ENCODE data around the gene UBA6.
"Not testable (repeated sequence)": the region's sequence is repeated elsewhere in the genome, so short reads cannot be mapped to it uniquely, and the experiment has no call there.

Gene UBA6

GRCh38 chr4:67638136-67638535 is 62.8 kb downstream of the UBA6 start:
- TF ChIP-seq POLR2A (IDR thresholded peaks at IDR 0.05; ENCODE audit: low read depth, low read length), result no peak
- TF ChIP-seq SPI1 (IDR thresholded peaks at IDR 0.05; ENCODE audit: low read depth, low read length), result no peak
- no peak for TF ChIP-seq POU2F2 (IDR thresholded peaks at IDR 0.05; ENCODE audit: low read depth, low read length)
- no peak for TF ChIP-seq POLR2AphosphoS5 (IDR thresholded peaks at IDR 0.05; ENCODE audit: low read depth, low read length)
- TF ChIP-seq TAF1 (IDR thresholded peaks at IDR 0.05; ENCODE audit: low read depth, low read length), result no peak
- TF ChIP-seq PAX5 (IDR thresholded peaks at IDR 0.05; ENCODE audit: insufficient read depth, low read length, severe bottlenecking), result no peak
- DNase-seq (ENCODE audit: insufficient read length, low spot score), result no peak
- peak; percentile 70 for FAIRE-seq

DNA sequence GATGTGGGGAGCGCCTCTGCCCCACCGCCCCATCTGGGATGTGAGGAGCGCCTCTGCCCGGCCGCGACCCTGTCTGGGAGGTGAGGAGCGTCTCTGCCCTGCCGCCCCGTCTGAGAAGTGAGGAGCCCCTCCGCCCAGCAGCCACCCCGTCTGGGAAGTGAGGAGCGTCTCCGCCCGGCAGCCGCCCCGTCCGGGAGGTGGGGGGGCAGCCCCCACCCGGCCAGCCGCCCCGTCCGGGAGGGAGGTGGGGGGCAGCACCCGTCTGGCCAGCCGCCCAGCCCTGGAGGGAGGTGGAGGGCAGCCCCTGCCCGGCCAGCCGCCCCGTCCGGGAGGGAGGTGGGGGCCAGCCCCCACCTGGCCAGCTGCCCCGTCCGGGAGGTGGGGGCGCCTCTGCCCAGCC is 64.0 kb downstream of the UBA6 start:
- not testable (repeated sequence) for FAIRE-seq

GRCh38 chr4:67635331-67635730 is 65.6 kb downstream of the UBA6 start:
- no peak for DNase-seq (ENCODE audit: insufficient read length, low spot score)
- no peak for FAIRE-seq
- TF ChIP-seq POLR2AphosphoS5 (IDR thresholded peaks at IDR 0.05; ENCODE audit: low read depth, low read length) (no peak), POLR2A (IDR thresholded peaks at IDR 0.05; ENCODE audit: low read depth, low read length) (no peak), POU2F2 (IDR thresholded peaks at IDR 0.05; ENCODE audit: low read depth, low read length) (no peak), TAF1 (IDR thresholded peaks at IDR 0.05; ENCODE audit: low read depth, low read length) (no peak), SPI1 (IDR thresholded peaks at IDR 0.05; ENCODE audit: low read depth, low read length) (no peak), PAX5 (IDR thresholded peaks at IDR 0.05; ENCODE audit: insufficient read depth, low read length, severe bottlenecking) (no peak)

More for the DNA sequence above, 64.0 kb downstream of the UBA6 start:
- not testable (repeated sequence) for DNase-seq (ENCODE audit: insufficient read length, low spot score)

- no peak for TF ChIP-seq TAF1 (IDR thresholded peaks at IDR 0.05; ENCODE audit: low read depth, low read length)
- TF ChIP-seq POLR2AphosphoS5 (IDR thresholded peaks at IDR 0.05; ENCODE audit: low read depth, low read length), result no peak
- no peak for TF ChIP-seq SPI1 (IDR thresholded peaks at IDR 0.05; ENCODE audit: low read depth, low read length)
- no peak for TF ChIP-seq PAX5 (IDR thresholded peaks at IDR 0.05; ENCODE audit: insufficient read depth, low read length, severe bottlenecking)
- TF ChIP-seq POU2F2 (IDR thresholded peaks at IDR 0.05; ENCODE audit: low read depth, low read length), result no peak
- TF ChIP-seq POLR2A (IDR thresholded peaks at IDR 0.05; ENCODE audit: low read depth, low read length), result no peak
- DNase-seq (ENCODE audit: insufficient read length, low spot score) (no peak), FAIRE-seq (no peak)
Measured at GRCh38 chr4:67634741-67635140, 66.2 kb downstream of the UBA6 start.

GRCh38 chr4:67632492-67632891 is 68.5 kb downstream of the UBA6 start:
- no peak for FAIRE-seq
- DNase-seq (ENCODE audit: insufficient read length, low spot score), result no peak
- TF ChIP-seq POLR2A (IDR thresholded peaks at IDR 0.05; ENCODE audit: low read depth, low read length), result no peak
- no peak for TF ChIP-seq TAF1 (IDR thresholded peaks at IDR 0.05; ENCODE audit: low read depth, low read length)
- no peak for TF ChIP-seq POLR2AphosphoS5 (IDR thresholded peaks at IDR 0.05; ENCODE audit: low read depth, low read length)
- no peak for TF ChIP-seq PAX5 (IDR thresholded peaks at IDR 0.05; ENCODE audit: insufficient read depth, low read length, severe bottlenecking)
- TF ChIP-seq SPI1 (IDR thresholded peaks at IDR 0.05; ENCODE audit: low read depth, low read length), result no peak
- TF ChIP-seq POU2F2 (IDR thresholded peaks at IDR 0.05; ENCODE audit: low read depth, low read length), result no peak

DNA sequence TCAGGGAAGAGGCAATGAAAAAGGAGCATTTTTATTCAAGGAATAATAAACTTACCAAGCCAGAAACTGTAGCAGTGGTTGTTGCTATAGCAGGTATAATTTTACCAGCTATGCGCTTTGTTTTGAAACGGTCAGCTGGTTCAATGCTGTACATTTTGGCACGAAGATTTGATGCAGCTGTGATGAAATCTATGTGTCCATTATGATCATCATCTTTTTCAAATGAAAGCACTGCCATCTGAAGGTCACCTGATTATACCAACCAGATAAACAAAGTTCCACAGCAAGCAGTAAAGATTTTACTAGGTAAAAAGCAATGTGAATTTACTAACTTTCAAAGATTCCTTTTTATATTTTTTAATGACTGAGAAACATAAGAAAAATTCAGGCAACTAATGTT is 76.0 kb downstream of the UBA6 start:
- FAIRE-seq, result no peak
- DNase-seq (ENCODE audit: insufficient read length, low spot score), result no peak

GRCh38 chr4:67616478-67616877 is 84.5 kb downstream of the UBA6 start:
- FAIRE-seq (no peak), DNase-seq (ENCODE audit: insufficient read length, low spot score) (no peak)
- TF ChIP-seq POU2F2 (IDR thresholded peaks at IDR 0.05; ENCODE audit: low read depth, low read length) (no peak), SPI1 (IDR thresholded peaks at IDR 0.05; ENCODE audit: low read depth, low read length) (no peak), TAF1 (IDR thresholded peaks at IDR 0.05; ENCODE audit: low read depth, low read length) (no peak), POLR2A (IDR thresholded peaks at IDR 0.05; ENCODE audit: low read depth, low read length) (no peak), PAX5 (IDR thresholded peaks at IDR 0.05; ENCODE audit: insufficient read depth, low read length, severe bottlenecking) (no peak), POLR2AphosphoS5 (IDR thresholded peaks at IDR 0.05; ENCODE audit: low read depth, low read length) (no peak)

More for the DNA sequence above, 76.0 kb downstream of the UBA6 start:
- TF ChIP-seq SPI1 (IDR thresholded peaks at IDR 0.05; ENCODE audit: low read depth, low read length) (no peak), POLR2A (IDR thresholded peaks at IDR 0.05; ENCODE audit: low read depth, low read length) (no peak), TAF1 (IDR thresholded peaks at IDR 0.05; ENCODE audit: low read depth, low read length) (no peak), POLR2AphosphoS5 (IDR thresholded peaks at IDR 0.05; ENCODE audit: low read depth, low read length) (no peak), PAX5 (IDR thresholded peaks at IDR 0.05; ENCODE audit: insufficient read depth, low read length, severe bottlenecking) (no peak), POU2F2 (IDR thresholded peaks at IDR 0.05; ENCODE audit: low read depth, low read length) (no peak)

GRCh38 chr4:67615119-67615518 is 85.8 kb downstream of the UBA6 start:
- FAIRE-seq, result no peak
- DNase-seq (ENCODE audit: insufficient read length, low spot score), result no peak
- TF ChIP-seq POU2F2 (IDR thresholded peaks at IDR 0.05; ENCODE audit: low read depth, low read length), result no peak
- TF ChIP-seq SPI1 (IDR thresholded peaks at IDR 0.05; ENCODE audit: low read depth, low read length), result 0 out of 2 replicates have a peak, but pooled peaks have one; percentile 10
- TF ChIP-seq POLR2A (IDR thresholded peaks at IDR 0.05; ENCODE audit: low read depth, low read length), result no peak
- no peak for TF ChIP-seq TAF1 (IDR thresholded peaks at IDR 0.05; ENCODE audit: low read depth, low read length)
- TF ChIP-seq PAX5 (IDR thresholded peaks at IDR 0.05; ENCODE audit: insufficient read depth, low read length, severe bottlenecking), result no peak
- no peak for TF ChIP-seq POLR2AphosphoS5 (IDR thresholded peaks at IDR 0.05; ENCODE audit: low read depth, low read length)

GRCh38 chr4:67614186-67614585 is 86.8 kb downstream of the UBA6 start:
- TF ChIP-seq PAX5 (IDR thresholded peaks at IDR 0.05; ENCODE audit: insufficient read depth, low read length, severe bottlenecking) (no peak), POU2F2 (IDR thresholded peaks at IDR 0.05; ENCODE audit: low read depth, low read length) (no peak), SPI1 (IDR thresholded peaks at IDR 0.05; ENCODE audit: low read depth, low read length) (no peak), POLR2AphosphoS5 (IDR thresholded peaks at IDR 0.05; ENCODE audit: low read depth, low read length) (no peak), POLR2A (IDR thresholded peaks at IDR 0.05; ENCODE audit: low read depth, low read length) (no peak), TAF1 (IDR thresholded peaks at IDR 0.05; ENCODE audit: low read depth, low read length) (no peak)
- FAIRE-seq (no peak), DNase-seq (ENCODE audit: insufficient read length, low spot score) (no peak)

DNA sequence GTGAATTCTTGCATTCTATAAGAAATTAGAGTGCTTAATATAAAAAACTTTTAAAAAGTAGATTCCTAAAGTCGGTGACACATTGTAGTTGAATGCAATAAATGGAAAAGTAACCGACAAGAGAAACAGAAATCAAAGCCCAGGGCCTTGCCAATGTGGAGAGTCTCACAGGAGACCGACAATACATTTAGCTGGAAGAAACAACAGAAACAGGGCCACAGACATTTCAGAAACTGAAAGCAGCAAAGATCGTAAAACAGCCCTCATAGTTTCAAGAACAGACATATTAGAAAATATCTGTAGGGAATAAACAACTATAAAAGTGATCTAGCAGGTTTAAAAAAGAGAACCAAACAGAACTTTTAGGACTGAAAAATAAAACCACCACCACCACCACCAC is 92.9 kb downstream of the UBA6 start:
- DNase-seq (ENCODE audit: insufficient read length, low spot score), result no peak
- TF ChIP-seq POLR2A (IDR thresholded peaks at IDR 0.05; ENCODE audit: low read depth, low read length), result no peak
- TF ChIP-seq TAF1 (IDR thresholded peaks at IDR 0.05; ENCODE audit: low read depth, low read length), result no peak
- no peak for TF ChIP-seq PAX5 (IDR thresholded peaks at IDR 0.05; ENCODE audit: insufficient read depth, low read length, severe bottlenecking)
- no peak for TF ChIP-seq SPI1 (IDR thresholded peaks at IDR 0.05; ENCODE audit: low read depth, low read length)
- no peak for TF ChIP-seq POU2F2 (IDR thresholded peaks at IDR 0.05; ENCODE audit: low read depth, low read length)
- TF ChIP-seq POLR2AphosphoS5 (IDR thresholded peaks at IDR 0.05; ENCODE audit: low read depth, low read length), result no peak
- FAIRE-seq, result no peak
